SJSA1 (cell line): ENCODE data around the gene AGPAT2. TPM values are rescaled to one million over a fixed set of nuclear protein-coding genes. Genes with fewer than 3 reads are reported as not detected.
A peak's percentile ranks its signal among the peaks of the same experiment; 100 is the strongest.

ENCODE experiments used
- DNase-seq, 2 experiments: peaks; one replicate each; pipeline ENCODE4 v3.0.0-alpha.2; 2015 to 2020; ENCODE audit warnings: low spot score in 2 of 2, low read depth in 1 of 2
- H3K27ac ChIP-seq: fragments of 250-450 bp; sonication (Bioruptor Pico); 2 replicates; pipeline ENCODE4 v1.5.1; 2020; ENCODE audit warnings: mild to moderate bottlenecking, moderate library complexity
- H3K27me3 ChIP-seq: fragments of 250-450 bp; sonication (Bioruptor Pico); replicated peaks from 2 replicates; pipeline ENCODE4 v1.5.1; 2020; ENCODE audit warnings: mild to moderate bottlenecking, moderate library complexity
- H3K36me3 ChIP-seq: fragments of 250-450 bp; sonication (Bioruptor Pico); 2 replicates; pipeline ENCODE4 v1.5.1; 2020; ENCODE audit warnings: mild to moderate bottlenecking
- H3K4me1 ChIP-seq: fragments of 250-450 bp; sonication (Bioruptor Pico); replicated peaks from 2 replicates; pipeline ENCODE4 v1.6.1; 2021; ENCODE audit warnings: mild to moderate bottlenecking
- H3K4me3 ChIP-seq: fragments of 250-450 bp; sonication (Bioruptor Pico); 2 replicates; pipeline ENCODE4 v1.5.1; 2020; ENCODE audit warnings: mild to moderate bottlenecking
- H3K9me3 ChIP-seq: fragments of 250-450 bp; sonication (Bioruptor Pico); replicated peaks from 2 replicates; pipeline ENCODE4 v1.5.1; 2020; ENCODE audit warnings: mild to moderate bottlenecking
- total RNA-seq: library from RNA; depleted of rRNA; stranded (reverse); fragments of >200 nt; shearing (Covaris generic); gene quantifications from 2 replicates; pipeline ENCODE4 v1.2.3, GENCODE V29; 2014

The AGPAT2 gene
- total RNA-seq, 1 experiment from 2014 or later = 30.1 TPM

DNA sequence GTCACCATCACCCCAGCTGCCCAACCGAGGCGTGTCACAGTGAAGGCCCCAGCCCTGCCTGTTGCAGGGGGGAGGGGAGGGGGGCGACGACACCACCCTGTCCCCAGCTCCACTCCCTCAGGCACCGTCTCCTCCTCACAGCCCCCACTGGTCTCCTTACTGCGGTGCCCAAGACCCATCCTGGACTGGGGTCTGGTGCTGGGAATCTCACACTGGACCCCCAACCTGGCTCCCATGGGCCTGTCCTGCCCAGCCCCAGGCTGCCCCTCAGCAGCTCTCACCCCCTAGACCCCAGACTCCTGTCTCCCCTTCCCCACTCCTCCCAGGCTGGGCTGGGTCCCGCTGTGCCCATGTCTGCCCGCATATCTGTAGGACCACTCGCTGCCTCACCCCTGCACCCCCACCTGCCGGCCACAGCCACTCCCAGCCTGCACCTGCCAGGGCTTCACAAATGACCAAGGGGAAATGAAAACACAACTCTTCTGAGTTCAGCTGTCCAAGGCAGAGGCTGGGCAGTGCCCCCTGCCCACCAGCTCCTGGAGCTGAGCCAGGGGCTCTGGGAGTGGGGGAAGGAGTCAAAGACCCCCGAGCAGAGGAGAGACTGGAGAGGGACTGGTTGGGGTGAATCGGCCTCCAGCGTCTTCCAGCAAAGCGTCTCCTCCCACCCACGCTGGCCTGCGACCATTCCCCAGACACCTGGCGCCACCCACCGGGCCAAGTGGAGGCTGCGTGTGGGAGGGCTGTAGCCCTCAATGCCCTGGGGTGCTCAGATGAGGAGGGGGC lies 57.2 kb downstream of the AGPAT2 start:
- H3K9me3 ChIP-seq = no peaks in the 10 kb centered on the region
- peaks cover 4% of the 10 kb centered on the region; the same call in 1 of the 2 replicates for H3K27me3 ChIP-seq
- peak in 1 of 2 experiments; percentile 64 for DNase-seq
- H3K4me1 ChIP-seq = peaks cover 21% of the 10 kb centered on the region
- H3K36me3 ChIP-seq = no peaks in the 10 kb centered on the region
- H3K4me3 ChIP-seq = no peak overlapping the region
- H3K27ac ChIP-seq = no peak overlapping the region

DNA sequence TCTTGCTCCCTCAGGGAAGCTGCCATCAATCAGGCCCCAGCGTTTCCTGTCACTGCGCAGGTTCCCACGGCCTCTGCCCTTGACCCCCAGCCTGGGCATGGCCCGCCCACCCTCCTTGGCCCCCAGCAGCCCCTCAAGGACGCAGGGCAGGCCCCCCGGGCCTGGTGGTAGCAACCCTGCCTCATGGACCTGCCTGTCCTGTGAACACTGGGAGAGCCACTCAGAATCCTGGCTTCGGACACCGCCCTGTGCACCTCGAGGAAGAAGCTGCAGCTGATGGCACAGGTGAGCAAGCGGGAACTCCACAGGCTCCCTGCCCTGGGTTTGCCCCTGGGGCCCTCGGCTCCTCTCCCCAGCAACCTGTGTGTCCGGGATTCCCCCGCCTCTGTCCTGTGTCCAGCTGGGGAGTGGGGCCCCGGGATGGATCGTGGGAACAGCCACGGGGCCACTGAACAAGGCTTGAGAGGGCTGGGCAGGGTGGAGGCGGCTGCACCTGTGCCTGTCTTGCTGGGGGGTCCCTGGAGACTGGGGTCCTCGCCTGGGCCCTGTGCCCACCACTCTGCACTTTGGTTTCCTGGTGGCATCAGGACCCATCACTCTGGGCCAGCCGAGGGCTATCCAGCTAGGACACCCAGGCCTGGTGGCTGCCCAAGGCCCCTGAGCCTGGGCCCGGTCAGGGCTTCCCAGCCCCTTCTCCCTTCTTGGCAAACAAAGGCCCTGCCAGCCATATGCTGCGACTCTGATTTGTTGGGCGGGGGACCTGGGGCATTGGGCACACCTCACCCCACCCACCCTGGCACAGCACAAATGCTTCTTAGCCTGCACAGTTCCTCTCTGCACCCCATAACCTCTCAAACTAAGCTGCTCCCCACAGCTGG lies 58.0 kb downstream of the AGPAT2 start:
- no peak overlapping the region for H3K4me3 ChIP-seq
- H3K27me3 ChIP-seq = 0 out of 2 replicates have a peak, but pooled peaks cover 4% of the 10 kb centered on the region
- H3K27ac ChIP-seq = no peak overlapping the region
- no peaks in the 10 kb centered on the region for H3K36me3 ChIP-seq
- H3K9me3 ChIP-seq = no peaks in the 10 kb centered on the region
- peaks cover 29% of the 10 kb centered on the region for H3K4me1 ChIP-seq
- no peak for DNase-seq

DNA sequence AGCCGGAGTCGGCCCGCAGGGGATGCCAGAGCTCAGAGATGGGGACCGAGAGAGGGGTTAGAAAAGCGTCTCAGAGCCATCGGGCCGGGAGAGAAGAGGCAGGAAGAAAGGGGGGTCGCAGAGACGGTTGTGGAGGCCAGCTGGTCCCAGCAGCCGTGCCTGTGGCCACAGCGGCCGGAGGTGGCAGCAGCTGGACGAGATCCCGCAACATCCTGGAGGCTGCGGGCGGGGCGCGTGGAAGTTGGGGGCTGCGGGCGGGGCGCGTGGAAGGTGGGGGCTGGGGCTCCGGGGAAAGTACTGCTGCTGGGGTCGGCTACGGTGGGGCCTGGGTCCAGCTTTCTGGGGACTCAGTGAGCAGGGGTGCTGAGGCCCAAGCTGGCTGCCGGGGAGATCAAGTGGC lies 59.0 kb downstream of the AGPAT2 start:
- Histone ChIP-seq H3K4me1 (peaks cover 39% of the 10 kb centered on the region), H3K27ac (no peak overlapping the region), H3K27me3 (0 out of 2 replicates have a peak, but pooled peaks cover under 1% of the 10 kb centered on the region)

DNA sequence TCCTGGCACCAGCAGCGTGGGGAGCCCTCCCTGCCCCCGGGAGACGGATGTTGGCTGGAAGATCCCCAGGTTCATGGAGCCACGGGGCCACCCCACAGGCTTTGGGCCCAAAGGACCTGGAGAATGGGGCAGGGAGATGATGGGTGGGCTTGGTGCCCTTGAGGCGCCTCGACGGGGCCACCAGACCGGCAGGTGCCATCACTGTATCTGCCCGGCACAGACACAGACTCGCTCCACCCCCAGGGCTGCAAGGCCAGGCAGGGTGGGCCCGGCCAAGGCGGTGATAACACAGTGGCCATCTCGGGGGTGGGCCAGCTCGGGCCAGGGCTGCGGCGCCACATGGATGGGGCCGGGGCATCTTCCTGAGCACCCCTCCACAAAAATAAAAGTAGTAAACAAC lies 59.6 kb downstream of the AGPAT2 start:
- H3K4me3 ChIP-seq = no peak overlapping the region
- H3K4me1 ChIP-seq = peaks cover 44% of the 10 kb centered on the region
- H3K9me3 ChIP-seq = no peaks in the 10 kb centered on the region
- no peaks in the 10 kb centered on the region for H3K36me3 ChIP-seq
- DNase-seq = no peak
- no peak overlapping the region for H3K27ac ChIP-seq
- no peaks in the 10 kb centered on the region for H3K27me3 ChIP-seq

More for the DNA sequence above, 59.0 kb downstream of the AGPAT2 start:
- Histone ChIP-seq H3K9me3 (no peaks in the 10 kb centered on the region), H3K4me3 (no peak overlapping the region), H3K36me3 (no peaks in the 10 kb centered on the region)
- no peak for DNase-seq

DNA sequence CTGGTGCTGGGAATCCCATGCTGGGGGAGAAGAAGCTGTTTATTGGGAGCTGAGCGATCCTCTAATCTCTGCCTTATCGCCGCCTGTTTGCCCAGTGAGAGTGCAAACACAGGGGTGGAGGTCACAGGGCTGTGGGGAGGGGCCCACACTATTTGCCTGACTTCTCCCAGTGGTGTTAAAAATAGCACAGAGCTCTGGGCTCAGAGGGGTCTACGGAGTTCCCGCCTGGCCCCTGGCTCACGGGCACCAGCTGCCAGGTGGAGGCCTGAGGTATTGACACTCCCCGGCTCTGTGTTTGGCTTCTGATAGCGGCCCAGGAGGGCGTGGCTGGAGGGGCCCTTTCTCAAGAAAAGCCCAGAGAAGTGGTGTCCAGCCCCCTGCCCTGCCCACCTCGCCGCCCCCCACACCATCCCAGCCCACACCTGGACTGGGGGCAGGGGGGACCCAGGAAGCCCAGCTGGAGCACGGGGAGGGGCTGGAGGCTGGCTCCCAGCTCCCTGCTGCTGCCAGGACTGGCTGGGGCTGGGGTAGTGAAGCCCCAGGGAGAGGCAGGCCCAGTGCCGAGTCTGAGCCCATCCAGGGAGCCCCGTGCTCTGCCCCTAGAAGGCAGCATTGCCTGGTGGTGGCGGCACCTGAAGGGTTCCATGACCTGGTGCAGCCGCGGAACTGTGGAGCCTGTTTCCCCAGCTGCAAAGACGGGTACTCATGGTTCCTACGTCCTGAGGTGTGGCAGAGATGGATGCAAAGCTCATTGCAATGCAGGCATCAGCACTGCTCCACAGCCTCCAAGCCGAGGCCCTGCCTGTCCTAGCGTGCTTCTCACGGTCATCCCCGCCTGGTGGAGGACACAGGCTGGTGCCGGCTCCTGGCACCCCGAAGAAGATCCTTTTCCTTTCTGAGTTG lies 60.3 kb downstream of the AGPAT2 start:
- Histone ChIP-seq H3K9me3 (no peaks in the 10 kb centered on the region), H3K4me3 (no peak overlapping the region), H3K4me1 (peaks cover 51% of the 10 kb centered on the region), H3K36me3 (no peaks in the 10 kb centered on the region), H3K27me3 (no peaks in the 10 kb centered on the region), H3K27ac (no peak overlapping the region)
- no peak for DNase-seq

DNA sequence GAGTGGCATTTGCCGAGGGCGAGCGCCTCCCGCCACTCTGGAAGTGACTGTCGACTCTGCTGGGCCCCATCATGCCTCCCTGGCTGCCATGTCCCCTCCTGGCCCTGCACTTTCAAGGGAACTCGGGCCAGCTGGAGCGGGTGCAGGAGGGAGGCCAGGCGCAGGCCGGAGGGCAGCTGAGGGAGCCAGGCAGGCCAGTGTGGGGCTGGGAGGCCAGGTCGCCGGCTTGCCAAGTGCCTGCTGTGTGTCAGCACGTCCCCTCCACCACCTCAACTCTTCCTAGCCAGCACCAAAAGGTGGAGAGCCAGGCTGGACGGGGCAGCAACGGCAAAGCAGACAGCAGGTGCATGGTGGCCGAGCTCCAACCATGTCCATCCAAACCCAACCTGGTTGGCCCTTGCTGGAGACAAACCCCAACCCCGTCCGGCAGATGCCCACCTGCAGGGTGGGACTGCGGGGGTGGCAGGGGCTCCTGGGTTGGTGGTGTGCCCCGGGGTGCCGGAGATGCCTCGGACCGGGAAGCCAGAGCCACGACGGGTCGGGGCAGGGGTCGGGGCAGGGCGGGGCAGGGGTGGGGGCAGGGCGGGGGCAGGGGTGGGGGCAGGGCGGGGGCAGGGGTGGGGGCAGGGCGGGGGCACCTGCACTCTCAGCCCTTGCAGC lies 61.1 kb downstream of the AGPAT2 start:
- no peaks in the 10 kb centered on the region for H3K9me3 ChIP-seq
- H3K4me1 ChIP-seq = peaks cover 54% of the 10 kb centered on the region
- H3K4me3 ChIP-seq = no peak overlapping the region
- no peaks in the 10 kb centered on the region for H3K27me3 ChIP-seq
- no peak overlapping the region for H3K27ac ChIP-seq
- no peak for DNase-seq
- no peaks in the 10 kb centered on the region for H3K36me3 ChIP-seq

DNA sequence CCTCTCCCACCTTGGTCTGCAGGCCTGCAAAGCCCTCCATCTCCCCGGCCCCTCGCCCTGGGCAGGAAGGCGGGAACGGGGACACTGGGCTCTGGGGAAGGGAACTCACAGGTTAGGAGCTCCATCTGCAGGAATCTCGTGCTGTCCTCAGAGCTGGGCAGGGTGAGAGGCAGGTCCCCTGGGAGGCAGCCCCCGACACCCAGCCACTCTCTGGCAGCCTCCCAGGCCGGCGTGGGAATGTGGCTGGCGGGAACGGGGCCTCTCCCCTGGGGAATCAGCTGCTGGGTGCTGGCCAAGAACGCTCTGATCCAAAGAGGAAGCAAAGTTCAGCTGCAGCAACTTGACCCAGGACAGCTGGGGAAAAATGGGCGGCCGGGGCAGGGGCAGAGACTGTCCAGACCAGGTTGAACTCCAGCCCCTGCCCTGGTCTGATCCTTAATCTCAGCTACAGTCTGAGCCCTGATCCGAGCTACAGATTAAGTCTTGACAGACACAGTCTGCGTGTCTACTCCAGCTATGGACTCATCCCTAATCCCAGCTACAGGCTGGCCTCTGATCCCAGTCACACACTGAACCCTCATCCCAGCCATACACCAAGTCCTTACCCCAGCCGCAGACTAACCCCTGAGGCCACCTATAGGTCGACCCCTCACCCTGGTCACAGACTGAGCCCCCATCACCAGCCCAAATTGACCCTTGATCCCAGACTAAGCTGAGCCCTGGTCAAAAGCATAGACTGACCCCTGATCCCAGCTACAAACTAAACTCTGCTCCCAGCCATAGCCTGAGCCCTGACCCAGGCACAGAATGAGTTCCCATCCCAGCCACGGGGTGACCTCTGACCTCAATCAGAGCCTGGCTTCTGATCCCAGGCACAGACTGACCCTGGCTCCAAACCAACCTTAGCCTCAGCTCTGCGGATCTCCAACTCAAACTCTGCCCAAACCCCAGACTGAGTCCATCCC lies 61.9 kb downstream of the AGPAT2 start:
- H3K36me3 ChIP-seq = no peaks in the 10 kb centered on the region
- H3K4me1 ChIP-seq = peaks cover 55% of the 10 kb centered on the region
- no peak overlapping the region for H3K4me3 ChIP-seq
- no peaks in the 10 kb centered on the region for H3K9me3 ChIP-seq
- no peaks in the 10 kb centered on the region for H3K27me3 ChIP-seq
- peak; percentile 81 to 87 for DNase-seq
- H3K27ac ChIP-seq = no peak overlapping the region

DNA sequence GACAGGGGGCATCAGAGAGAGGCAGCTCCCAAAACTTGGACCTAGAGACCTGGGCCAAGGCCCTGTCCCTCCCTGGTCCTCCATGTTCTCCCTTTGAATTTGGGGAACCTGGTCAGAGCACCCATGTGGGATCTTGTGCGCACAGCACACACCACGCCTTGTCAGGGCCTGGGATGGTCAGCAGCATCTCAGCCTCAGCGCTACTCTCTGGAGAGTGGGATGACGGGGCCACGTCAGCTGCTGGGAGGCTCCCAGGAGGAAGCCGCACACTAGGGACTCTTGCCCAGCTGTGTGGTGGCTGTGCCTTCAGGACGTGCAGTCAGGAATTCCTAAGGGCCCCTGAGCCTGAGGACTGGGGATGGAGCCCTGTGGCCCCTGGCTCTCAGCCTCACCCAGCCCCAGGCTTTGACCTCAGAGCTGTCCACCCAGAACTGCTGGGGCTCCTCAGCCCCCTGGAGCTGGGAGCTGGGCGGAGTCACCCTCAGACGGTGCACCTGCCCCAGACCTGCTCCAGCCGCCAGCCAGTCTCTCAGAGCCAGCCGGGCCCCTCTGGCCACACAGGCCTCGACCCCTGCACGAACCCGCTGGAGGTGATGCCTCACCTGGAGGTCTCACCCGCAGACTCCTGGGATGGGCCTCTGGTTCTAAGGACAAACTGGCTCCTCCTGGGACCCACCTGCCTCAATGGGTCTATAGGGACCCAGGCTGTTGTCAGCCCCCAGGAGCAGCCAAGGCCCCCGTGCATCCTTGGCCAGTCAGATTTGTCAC lies 62.9 kb downstream of the AGPAT2 start:
- Histone ChIP-seq H3K27ac (no peak overlapping the region), H3K4me3 (no peak overlapping the region), H3K36me3 (no peaks in the 10 kb centered on the region), H3K27me3 (no peaks in the 10 kb centered on the region), H3K4me1 (peaks cover 62% of the 10 kb centered on the region), H3K9me3 (no peaks in the 10 kb centered on the region)
- DNase-seq = no peak

DNA sequence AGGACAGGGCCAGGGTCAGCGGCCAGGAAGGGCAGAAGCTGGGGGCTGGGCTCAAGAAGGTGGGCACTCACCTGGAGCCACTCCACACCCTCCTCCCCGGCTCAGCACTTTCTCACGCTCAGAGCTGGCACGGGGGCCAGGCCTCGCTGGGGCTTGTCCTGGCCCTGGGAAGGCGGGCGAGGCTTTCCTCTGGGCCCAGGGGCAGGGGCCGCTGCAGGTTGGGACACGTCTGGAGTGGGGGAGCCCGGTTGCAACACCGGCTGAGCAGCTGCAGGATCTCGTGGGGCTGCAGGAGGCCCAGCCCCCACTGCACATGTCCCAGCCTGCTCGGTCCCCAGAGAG lies 63.4 kb downstream of the AGPAT2 start:
- H3K27ac ChIP-seq = no peak overlapping the region
- H3K36me3 ChIP-seq = no peaks in the 10 kb centered on the region
- H3K9me3 ChIP-seq = no peaks in the 10 kb centered on the region
- peaks cover 68% of the 10 kb centered on the region for H3K4me1 ChIP-seq
- DNase-seq = no peak
- no peaks in the 10 kb centered on the region for H3K27me3 ChIP-seq
- H3K4me3 ChIP-seq = no peak overlapping the region
